ENCODE results near the gene SPTBN5.

DNA sequence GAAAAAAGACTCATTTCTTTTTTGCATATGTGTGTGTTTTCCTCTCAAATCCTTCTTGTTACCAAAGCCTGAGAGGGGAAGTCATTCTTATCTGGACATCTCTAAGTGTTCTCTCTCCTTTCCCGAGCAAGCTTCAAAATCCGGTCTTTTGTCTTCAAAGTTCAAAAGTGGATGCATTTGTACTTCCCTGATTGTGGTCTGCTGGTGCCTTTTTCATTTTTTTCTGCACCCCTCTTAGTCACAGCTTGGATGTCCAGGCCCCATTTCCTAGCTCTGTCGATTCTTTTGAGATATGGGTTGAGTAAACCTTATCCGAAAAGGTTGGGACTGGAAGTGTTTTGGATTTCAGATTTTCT is 43.7 kb upstream of the SPTBN5 start:
- TF ChIP-seq, protein P1, sequence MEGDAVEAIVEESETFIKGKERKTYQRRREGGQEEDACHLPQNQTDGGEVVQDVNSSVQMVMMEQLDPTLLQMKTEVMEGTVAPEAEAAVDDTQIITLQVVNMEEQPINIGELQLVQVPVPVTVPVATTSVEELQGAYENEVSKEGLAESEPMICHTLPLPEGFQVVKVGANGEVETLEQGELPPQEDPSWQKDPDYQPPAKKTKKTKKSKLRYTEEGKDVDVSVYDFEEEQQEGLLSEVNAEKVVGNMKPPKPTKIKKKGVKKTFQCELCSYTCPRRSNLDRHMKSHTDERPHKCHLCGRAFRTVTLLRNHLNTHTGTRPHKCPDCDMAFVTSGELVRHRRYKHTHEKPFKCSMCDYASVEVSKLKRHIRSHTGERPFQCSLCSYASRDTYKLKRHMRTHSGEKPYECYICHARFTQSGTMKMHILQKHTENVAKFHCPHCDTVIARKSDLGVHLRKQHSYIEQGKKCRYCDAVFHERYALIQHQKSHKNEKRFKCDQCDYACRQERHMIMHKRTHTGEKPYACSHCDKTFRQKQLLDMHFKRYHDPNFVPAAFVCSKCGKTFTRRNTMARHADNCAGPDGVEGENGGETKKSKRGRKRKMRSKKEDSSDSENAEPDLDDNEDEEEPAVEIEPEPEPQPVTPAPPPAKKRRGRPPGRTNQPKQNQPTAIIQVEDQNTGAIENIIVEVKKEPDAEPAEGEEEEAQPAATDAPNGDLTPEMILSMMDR (conservative IDR thresholded peaks at IDR 0.05; ENCODE audit: low read depth, low read length) = no peak
- TF ChIP-seq EZH2 (IDR thresholded peaks at IDR 0.05; ENCODE audit: borderline replicate concordance, low read depth, low read length, poor library complexity, severe bottlenecking) = no peak

Data from A673 (cell line).